HEK293 (cell line): Measurements from ENCODE around the gene TNNI3K.

Experiments used
- CTCF ChIP-seq: fragments of 450-650 bp; formaldehyde crosslinking; IDR thresholded peaks from 2 replicates; pipeline ENCODE4 v1.5.1; 2016; ENCODE audit warnings: missing biosample characterization, missing genetic modification characterization
- ZNF302 ChIP-seq: fragments of 450-650 bp; formaldehyde crosslinking; IDR thresholded peaks from 2 replicates; pipeline ENCODE4 v1.5.1; 2016; ENCODE audit warnings: missing biosample characterization, missing genetic modification characterization, low read depth
- TF ChIP-seq, protein P1 (sequence below): fragments of 450-650 bp; formaldehyde crosslinking; IDR thresholded peaks from 2 replicates; pipeline ENCODE4 v1.5.1; 2016; ENCODE audit warnings: missing biosample characterization, missing genetic modification characterization

GRCh38 chr1:74502432-74502831, 267.2 kb downstream of the TNNI3K start:
- TF ChIP-seq CTCF (tag by site-specific recombination) = no peak
- TF ChIP-seq ZNF302 = no peak
- TF ChIP-seq, protein P1, sequence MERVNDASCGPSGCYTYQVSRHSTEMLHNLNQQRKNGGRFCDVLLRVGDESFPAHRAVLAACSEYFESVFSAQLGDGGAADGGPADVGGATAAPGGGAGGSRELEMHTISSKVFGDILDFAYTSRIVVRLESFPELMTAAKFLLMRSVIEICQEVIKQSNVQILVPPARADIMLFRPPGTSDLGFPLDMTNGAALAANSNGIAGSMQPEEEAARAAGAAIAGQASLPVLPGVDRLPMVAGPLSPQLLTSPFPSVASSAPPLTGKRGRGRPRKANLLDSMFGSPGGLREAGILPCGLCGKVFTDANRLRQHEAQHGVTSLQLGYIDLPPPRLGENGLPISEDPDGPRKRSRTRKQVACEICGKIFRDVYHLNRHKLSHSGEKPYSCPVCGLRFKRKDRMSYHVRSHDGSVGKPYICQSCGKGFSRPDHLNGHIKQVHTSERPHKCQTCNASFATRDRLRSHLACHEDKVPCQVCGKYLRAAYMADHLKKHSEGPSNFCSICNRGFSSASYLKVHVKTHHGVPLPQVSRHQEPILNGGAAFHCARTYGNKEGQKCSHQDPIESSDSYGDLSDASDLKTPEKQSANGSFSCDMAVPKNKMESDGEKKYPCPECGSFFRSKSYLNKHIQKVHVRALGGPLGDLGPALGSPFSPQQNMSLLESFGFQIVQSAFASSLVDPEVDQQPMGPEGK (tag by site-specific recombination) = no peak
